PC-3 (cell line): ENCODE data around the gene STX8. TPM values are rescaled to one million over a fixed set of nuclear protein-coding genes. Genes with fewer than 3 reads are reported as not detected.
A peak's percentile ranks its signal among the peaks of the same experiment; 100 is the strongest.

Experiments
- ATAC-seq: fragments of 200-7000 bp; cut with Tn5 transposase; 2 replicates; pipeline ENCODE4 v1.9.1; 2020; ENCODE audit warnings: mild to moderate bottlenecking, moderate library complexity
- BruUV-seq: library from RNA; stranded (reverse); fragments of 400-500 nt; replicated peaks from 2 replicates; lab custom pipeline; 2021; lab: Mats Ljungman, UMichigan
- CTCF ChIA-PET: fragments of 300-600 bp; sonication (Branson Sonifier 250); formaldehyde crosslinking; loops from one replicate; lab custom pipeline; 2022; ENCODE audit warnings: antibody characterized with exemption; lab: Charles Lee
- POLR2A ChIA-PET: fragments of 300-600 bp; sonication (Branson Sonifier 250); formaldehyde crosslinking; loops from one replicate; lab custom pipeline; 2022; ENCODE audit warnings: antibody characterized with exemption; ENCODE audit not compliant: unreplicated experiment; lab: Charles Lee
- DNase-seq: peaks from one replicate; pipeline ENCODE4 v3.0.0-alpha.2; 2015
- H2AFZ ChIP-seq: fragments of 300-600 bp; sonication (generic); 2 replicates; pipeline ENCODE4 v1.6.0; 2016; ENCODE audit warnings: antibody characterized with exemption, low read length
- H3F3A ChIP-seq: fragments of 300-600 bp; sonication (generic); one replicate; pipeline ENCODE4 v1.6.0; 2017; ENCODE audit warnings: antibody characterized with exemption, low read length, control low read depth, mild to moderate bottlenecking; ENCODE audit not compliant: unreplicated experiment
- H3K27ac ChIP-seq: fragments of 300-600 bp; sonication (generic); 2 replicates; pipeline ENCODE4 v1.5.1; 2016; ENCODE audit warnings: mild to moderate bottlenecking, low read length
- H3K27me3 ChIP-seq: fragments of 300-600 bp; sonication (generic); 2 replicates; pipeline ENCODE4 v1.6.1; 2016; ENCODE audit warnings: low read length, mixed read lengths
- H3K36me3 ChIP-seq: fragments of 300-600 bp; sonication (generic); 2 replicates; pipeline ENCODE4 v1.6.1; 2016; ENCODE audit warnings: low read depth, mixed run types, low read length, mixed read lengths
- H3K4me1 ChIP-seq: fragments of 300-600 bp; sonication (generic); 2 replicates; pipeline ENCODE4 v1.5.1; 2016; ENCODE audit warnings: low read length; ENCODE audit not compliant: insufficient read depth
- H3K4me2 ChIP-seq: fragments of 300-600 bp; sonication (generic); 2 replicates; pipeline ENCODE4 v1.6.0; 2016; ENCODE audit warnings: low read length
- H3K4me3 ChIP-seq: fragments of 300-600 bp; sonication (generic); 2 replicates; pipeline ENCODE4 v1.5.1; 2016; ENCODE audit warnings: mild to moderate bottlenecking, low read length, mixed read lengths
- H3K79me2 ChIP-seq: fragments of 300-600 bp; sonication (generic); 2 replicates; pipeline ENCODE4 v1.6.1; 2017; ENCODE audit warnings: low read length, mixed read lengths
- H3K9ac ChIP-seq: fragments of 300-600 bp; sonication (generic); 2 replicates; pipeline ENCODE4 v1.6.0; 2016; ENCODE audit warnings: mild to moderate bottlenecking, low read length
- H3K9me2 ChIP-seq: fragments of 300-600 bp; sonication (generic); replicated peaks from 2 replicates; pipeline ENCODE4 v1.6.1; 2016; ENCODE audit warnings: mixed run types, low read length, mixed read lengths
- H3K9me3 ChIP-seq: fragments of 300-600 bp; sonication (generic); 2 replicates; pipeline ENCODE4 v1.6.1; 2016; ENCODE audit warnings: low read length, mixed read lengths
- H4K20me1 ChIP-seq: fragments of 300-600 bp; sonication (generic); 2 replicates; pipeline ENCODE4 v1.6.1; 2016; ENCODE audit warnings: low read length, mixed read lengths
- CTCF ChIP-seq: fragments of 300-600 bp; sonication (generic); conservative IDR thresholded peaks from 2 replicates; pipeline ENCODE4 v1.5.1; 2017; ENCODE audit warnings: antibody characterized with exemption, low read depth, mild to moderate bottlenecking, low read length
- EZH2 ChIP-seq: fragments of 300-600 bp; sonication (generic); IDR thresholded peaks from one replicate; pipeline ENCODE4 v1.6.1; 2017; ENCODE audit warnings: antibody characterized with exemption, mild to moderate bottlenecking, low read length; ENCODE audit not compliant: unreplicated experiment
- EZH2phosphoT487 ChIP-seq: fragments of 300-600 bp; sonication (generic); IDR thresholded peaks from 2 replicates; pipeline ENCODE4 v1.6.1; 2018; ENCODE audit warnings: mild to moderate bottlenecking, antibody characterized with exemption, low read length, borderline replicate concordance
- intact Hi-C: fragments of 100-400 bp; cut with micrococcal nuclease; formaldehyde crosslinking; loops from 2 replicates; pipeline ENCODE4 v1.9.0; 2023
- total RNA-seq: library from RNA; depleted of rRNA; stranded (reverse); fragments of >200 nt; gene quantifications from 2 replicates; pipeline ENCODE4 v1.2.3, GENCODE V29; 2014

STX8 gene
- total RNA-seq, 1 experiment from 2014 or later: 57.4 TPM

- Histone ChIP-seq H3K4me1 (0 out of 2 replicates have a peak, but pooled peaks cover 6% of the 10 kb centered on the region), H3K9me3 (no peaks in the 10 kb centered on the region), H4K20me1 (no peaks in the 10 kb centered on the region), H2AFZ (peak within 1 kb of the TSS; percentile 94), H3K27ac (no peak within 1 kb of the TSS), H3K4me3 (peak within 1 kb of the TSS; percentile 85), H3F3A (no peaks in the 10 kb centered on the region), H3K9me2 (no peaks in the 10 kb centered on the region), H3K27me3 (no peaks in the 10 kb centered on the region), H3K9ac (peak within 1 kb of the TSS; percentile 83), H3K4me2 (peak within 1 kb of the TSS; percentile 91), H3K36me3 (no peaks in the 10 kb centered on the region), H3K79me2 (peaks cover 9% of the 10 kb centered on the region)
- ChIA-PET CTCF (interaction anchor here (0.7 to 1.0 kb wide), 2 partner anchors 75 to 192 kb away, joined by 3 to 9 read pairs; no protein-coding TSS in a partner anchor), POLR2A (no interaction called here)
- ATAC-seq (peak; percentile 52), DNase-seq (peak; percentile 64)
- intact Hi-C loops: loop anchor here (1.0 to 10.0 kb wide), 3 partner anchors 68 to 168 kb away; partner anchors contain the start of gene USP43
- TF ChIP-seq EZH2: no peak
- no peak for TF ChIP-seq EZH2phosphoT487
- TF ChIP-seq CTCF: peak; percentile 74
- no TSS peak for BruUV-seq
These were observed 1.1 kb upstream of the STX8 start, which contains the start of gene CFAP52 for GRCh38 chr17:9576521-9577372. Gene CFAP52, plus strand, starts transcription at chr17:9576642. Its CDS starts 54 bp downstream, at chr17:9576696.

GRCh38 chr17:9571201-9571600, 4.4 kb downstream of the STX8 start:
- no peak for DNase-seq
- Histone ChIP-seq H3K27ac (no peak overlapping the region), H3K36me3 (no peaks in the 10 kb centered on the region), H4K20me1 (no peaks in the 10 kb centered on the region), H3K9me2 (no peaks in the 10 kb centered on the region), H3K79me2 (peaks cover 9% of the 10 kb centered on the region), H3K4me3 (no peak overlapping the region), H3K9ac (no peak overlapping the region), H3K9me3 (no peaks in the 10 kb centered on the region), H3K4me2 (no peak overlapping the region), H3K4me1 (0 out of 2 replicates have a peak, but pooled peaks cover 4% of the 10 kb centered on the region), H3F3A (no peaks in the 10 kb centered on the region), H2AFZ (no peak overlapping the region), H3K27me3 (no peaks in the 10 kb centered on the region)
- intact Hi-C loops: loop anchor here (10.0 kb wide), 1 partner anchor 174 kb away; no protein-coding TSS in a partner anchor
- ATAC-seq: no peak
- TF ChIP-seq EZH2phosphoT487 (no peak), EZH2 (no peak), CTCF (no peak)
- ChIA-PET POLR2A (no interaction called here), CTCF (no interaction called here)
- no TSS peak for BruUV-seq

- no peaks in the 10 kb centered on the region for H3K9me3 ChIP-seq
- H3K27ac ChIP-seq: no peak overlapping the region
- intact Hi-C loops: no loop called here
- ChIA-PET POLR2A (no interaction called here), CTCF (no interaction called here)
- no TSS peak for BruUV-seq
- no peaks in the 10 kb centered on the region for H3K79me2 ChIP-seq
- H2AFZ ChIP-seq: no peak overlapping the region
- H3K4me2 ChIP-seq: no peak overlapping the region
- H3K4me3 ChIP-seq: no peak overlapping the region
- H4K20me1 ChIP-seq: no peaks in the 10 kb centered on the region
- H3F3A ChIP-seq: no peaks in the 10 kb centered on the region
- H3K4me1 ChIP-seq: no peaks in the 10 kb centered on the region
- DNase-seq: no peak
- no peak overlapping the region for H3K9ac ChIP-seq
- no peaks in the 10 kb centered on the region for H3K27me3 ChIP-seq
- no peak for ATAC-seq
- no peaks in the 10 kb centered on the region for H3K36me3 ChIP-seq
- H3K9me2 ChIP-seq: no peaks in the 10 kb centered on the region
- TF ChIP-seq CTCF (no peak), EZH2 (no peak), EZH2phosphoT487 (no peak)
These were observed 6.5 kb downstream of the STX8 start for GRCh38 chr17:9568957-9569588.
